Muscle layer of colon (tissue), 2 donors: Measurements from ENCODE around the gene HHEX.

Experiments
- H3K27ac ChIP-seq: one replicate; pipeline ENCODE4 v1.7.0; 2013; ENCODE audit warnings: low read depth, mild to moderate bottlenecking, low read length, moderate library complexity
- H3K27me3 ChIP-seq, 2 donors: one replicate each; pipeline ENCODE4 v1.7.0; 2013; ENCODE audit warnings: low read length in 2 of 2, mild to moderate bottlenecking in 2 of 2; ENCODE audit not compliant: insufficient read depth in 2 of 2, control insufficient read depth in 1 of 2
- H3K36me3 ChIP-seq: one replicate; pipeline ENCODE4 v1.7.0; 2013; ENCODE audit warnings: mild to moderate bottlenecking, low read length; ENCODE audit not compliant: insufficient read depth
- H3K4me1 ChIP-seq: one replicate; pipeline ENCODE4 v1.7.0; 2013; ENCODE audit warnings: mild to moderate bottlenecking, low read length; ENCODE audit not compliant: insufficient read depth
- H3K4me3 ChIP-seq, 2 donors: one replicate each; pipeline ENCODE4 v1.7.0; 2013; ENCODE audit warnings: low read length in 2 of 2, low read depth in 1 of 2, mild to moderate bottlenecking in 1 of 2, moderate library complexity in 1 of 2
- H3K9ac ChIP-seq: one replicate; pipeline ENCODE4 v1.7.0; 2013; ENCODE audit warnings: low read length
- H3K9me3 ChIP-seq: one replicate; pipeline ENCODE4 v1.7.0; 2013; ENCODE audit warnings: mild to moderate bottlenecking, low read length
- donor health status: abdominal sarcoma.
- donor health status: Adenocarcinoma of cecum.

HHEX gene

DNA sequence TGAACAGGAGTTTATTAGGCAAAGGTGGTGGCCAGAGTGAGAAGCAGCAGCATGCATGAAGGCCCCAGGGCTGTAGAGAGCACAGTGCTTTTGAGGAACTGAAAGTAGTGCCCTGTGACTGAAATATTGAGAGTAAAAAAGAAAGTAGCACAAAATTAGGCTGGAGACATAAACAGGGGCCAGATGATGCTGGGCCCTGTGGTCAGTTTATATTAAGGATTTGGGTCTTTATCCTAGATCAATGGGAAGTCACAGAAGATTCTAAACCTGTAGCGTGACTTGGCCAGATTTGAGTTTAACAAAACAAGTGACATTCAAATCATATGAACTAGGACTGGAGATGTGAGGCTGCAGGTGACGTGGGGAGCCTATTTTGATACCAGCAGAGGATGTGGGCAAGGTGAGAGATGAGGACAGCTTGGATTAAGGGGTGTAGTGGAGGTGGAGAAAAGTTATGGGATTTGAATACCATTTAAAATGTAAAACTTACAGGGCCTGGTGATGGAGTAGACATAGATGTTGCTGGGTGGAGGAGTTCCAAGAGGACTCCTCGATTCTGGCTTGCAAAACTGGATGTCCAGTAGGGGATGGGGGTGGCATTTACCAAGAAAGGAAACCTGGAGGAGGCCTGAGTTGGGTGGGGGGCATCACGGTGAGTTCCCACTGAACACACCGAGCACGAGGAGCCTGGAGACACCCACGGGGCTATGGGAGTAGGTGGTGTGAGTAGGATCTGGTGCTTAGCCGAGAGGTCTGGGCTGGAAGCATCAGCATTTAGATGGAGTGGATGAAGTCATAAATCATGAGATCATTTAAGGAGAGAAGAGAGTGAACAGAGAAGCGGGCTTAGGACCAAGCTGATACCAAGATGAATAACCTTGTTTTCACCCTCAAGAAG lies 52.8 kb downstream of the HHEX start:
- no peak overlapping the region for H3K9ac ChIP-seq
- no peaks in the 10 kb centered on the region for H3K4me1 ChIP-seq
- H3K27me3 ChIP-seq, result no peaks in the 10 kb centered on the region
- no peaks in the 10 kb centered on the region for H3K36me3 ChIP-seq
- no peak overlapping the region for H3K27ac ChIP-seq
- no peak overlapping the region for H3K4me3 ChIP-seq
- H3K9me3 ChIP-seq, result no peaks in the 10 kb centered on the region
